K562 (cell line): ENCODE data around the gene SOCS2. TPM values are rescaled to one million over a fixed set of nuclear protein-coding genes. Genes with fewer than 3 reads are reported as not detected.

ENCODE experiments used
- PML ChIP-seq: IDR thresholded peaks from 2 replicates; pipeline ENCODE4 v1.6.1; 2012; ENCODE audit warnings: low read length, inconsistent platforms
- RERE ChIP-seq: sonication (generic); formaldehyde crosslinking; IDR thresholded peaks from 2 replicates; pipeline ENCODE4 v1.8.0; 2023; ENCODE audit warnings: missing genetic modification reagents, mild to moderate bottlenecking, borderline replicate concordance
- STAT5A ChIP-seq: IDR thresholded peaks from 2 replicates; pipeline ENCODE4 v1.6.1; 2012; ENCODE audit warnings: low read length, inconsistent platforms, borderline replicate concordance
- ZMIZ1 ChIP-seq, 2 experiments: fragments of 150-350 bp in 1 of 2; IDR thresholded peaks; 2 replicates each; pipeline ENCODE4 v1.6.1; 2012 to 2016; ENCODE audit warnings: low read depth in 2 of 2, low read length in 2 of 2, mild to moderate bottlenecking in 1 of 2, moderate library complexity in 1 of 2
- ZNF785 ChIP-seq: fragments of 250-450 bp; sonication (Bioruptor Pico); IDR thresholded peaks from 2 replicates; pipeline ENCODE4 v1.4.0; 2020; ENCODE audit warnings: mild to moderate bottlenecking
- polyA plus RNA-seq, 8 experiments: library from polyadenylated mRNA; depleted of rRNA in 4 of 8; stranded (reverse) in 5 of 8; unstranded in 3 of 8; fragments of >200 nt; fragmentation: Nextera tagmentation in 2 of 8; fragmentation: Illumina TruSeq in 1 of 8; extraction: Ambion mirVana in 2 of 8; extraction: Trizol in 1 of 8; gene quantifications; 2 replicates each; pipeline versions ENCODE4 v1.2.1 to v1.2.3, GENCODE V29; 2011 to 2014; ENCODE audit warnings: inconsistent platforms in 1 of 8, missing spikeins in 1 of 8
- total RNA-seq, 7 experiments: library from RNA; depleted of rRNA in 6 of 7; stranded (reverse); fragments of >200 nt in 6 of 7; fragmentation: Illumina TruSeq in 2 of 7; extraction: Trizol in 2 of 7; gene quantifications; 2 replicates each; pipeline versions ENCODE4 v1.2.1 to v1.2.3, GENCODE V29; 2011 to 2021; ENCODE audit warnings: low replicate concordance in 1 of 7

Gene SOCS2
- total and polyA plus RNA-seq, 9 of the 15 experiments (the other 6 are each of a cell fraction or from before 2014, with no cell fraction given): 37.0 to 162 (median 98.7) TPM

- TF ChIP-seq RERE (no peak), PML (no peak), ZNF785 (CRISPR knock-in tag) (no peak), STAT5A (no peak), ZMIZ1 (IDR thresholded peaks at IDR 0.05; ENCODE audit: low read depth in 2 of 2, low read length in 2 of 2) (no peak)
Observed at GRCh38 chr12:93572712-93573551, 457 bp downstream of the SOCS2 start (continued).
